ENCODE data around the gene CEP290.
A peak's percentile ranks its signal among the peaks of the same experiment; 100 is the strongest.

CEP290 gene

GRCh38 chr12:88141774-88142609, at the start of gene CEP290, which contains the start of gene TMTC3:
CEP290 (minus strand) TSS chr12:88142088; CDS start chr12:88141307, 781 bp downstream.
TMTC3 (plus strand) TSS chr12:88142307; CDS start chr12:88148316, 6,009 bp downstream.
- DNase-seq (ENCODE audit: low read depth), result peak; percentile 93

GRCh38 chr12:88188180-88188579, 46.3 kb upstream of the CEP290 start:
- no peak for DNase-seq (ENCODE audit: low read depth)

GRCh38 chr12:88187571-88187970, 45.7 kb upstream of the CEP290 start:
- no peak for DNase-seq (ENCODE audit: low read depth)

DNA sequence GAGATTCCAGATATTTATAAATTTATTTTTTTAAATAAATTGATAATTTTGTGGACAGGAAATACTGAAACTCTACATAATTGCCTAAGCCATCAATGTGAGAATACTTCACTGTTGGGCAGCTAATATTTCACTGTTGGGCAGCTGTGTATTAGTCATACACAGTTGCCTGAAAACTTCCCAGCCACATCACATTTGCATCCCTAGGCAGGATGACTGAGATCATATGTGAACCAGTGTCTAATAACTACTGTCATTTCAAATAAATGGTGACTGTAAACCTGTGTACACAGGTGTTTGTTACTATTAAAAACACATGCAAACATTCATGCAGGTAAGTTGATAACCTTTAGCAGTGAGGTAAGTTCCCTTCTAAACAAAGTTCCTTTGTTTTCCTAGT, 44.1 kb upstream of the CEP290 start:
- DNase-seq (ENCODE audit: low read depth), result no peak

DNA sequence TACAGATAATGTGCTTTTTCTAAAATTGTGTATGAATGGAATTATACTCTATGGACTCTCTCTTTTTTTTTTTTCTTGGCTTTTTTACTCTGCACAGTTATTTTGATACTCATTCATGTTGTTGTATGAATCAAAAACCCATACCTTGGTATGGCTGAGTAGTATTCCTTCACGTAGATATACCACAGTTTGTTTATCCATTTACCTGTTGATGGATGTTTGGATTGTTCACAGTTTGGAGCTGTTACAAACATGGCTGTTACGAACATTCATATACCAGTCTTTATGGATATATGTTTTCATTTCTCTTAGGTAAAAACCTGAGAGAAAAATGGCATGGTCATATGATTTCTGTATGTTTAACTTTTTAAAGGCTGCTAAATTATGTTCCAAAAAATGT, 43.4 kb upstream of the CEP290 start:
- DNase-seq (ENCODE audit: low read depth), result no peak

DNA sequence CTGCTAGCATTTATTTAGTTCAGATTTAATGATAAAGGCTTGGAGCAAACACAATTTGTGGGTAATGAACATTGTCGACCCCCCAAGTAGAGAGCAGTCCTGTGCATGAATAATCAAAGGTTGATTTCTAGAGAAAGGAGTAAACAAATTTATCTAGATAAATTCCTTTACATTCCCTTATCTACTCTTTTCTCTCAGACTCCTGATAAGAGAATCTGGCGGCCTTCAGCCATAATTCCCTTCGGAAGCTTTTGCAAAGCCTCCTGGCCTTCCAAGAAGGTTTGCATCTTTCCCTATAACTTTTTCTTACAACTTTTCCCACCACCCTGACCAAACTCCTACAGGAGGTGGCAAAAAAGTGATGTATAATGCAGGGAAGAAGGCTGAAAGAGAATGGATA, 42.3 kb upstream of the CEP290 start:
- no peak for DNase-seq (ENCODE audit: low read depth)

GRCh38 chr12:88182416-88182815, 40.5 kb upstream of the CEP290 start:
- no peak for DNase-seq (ENCODE audit: low read depth)

- DNase-seq (ENCODE audit: low read depth), result no peak
Observed at GRCh38 chr12:88181881-88182280, 40.0 kb upstream of the CEP290 start.

- DNase-seq (ENCODE audit: low read depth), result no peak
Observed at GRCh38 chr12:88179436-88180014, 37.6 kb upstream of the CEP290 start.

GRCh38 chr12:88175544-88175943, 33.7 kb upstream of the CEP290 start:
- DNase-seq (ENCODE audit: low read depth), result no peak

GRCh38 chr12:88172844-88173407, 31.0 kb upstream of the CEP290 start:
- no peak for DNase-seq (ENCODE audit: low read depth)

DNA sequence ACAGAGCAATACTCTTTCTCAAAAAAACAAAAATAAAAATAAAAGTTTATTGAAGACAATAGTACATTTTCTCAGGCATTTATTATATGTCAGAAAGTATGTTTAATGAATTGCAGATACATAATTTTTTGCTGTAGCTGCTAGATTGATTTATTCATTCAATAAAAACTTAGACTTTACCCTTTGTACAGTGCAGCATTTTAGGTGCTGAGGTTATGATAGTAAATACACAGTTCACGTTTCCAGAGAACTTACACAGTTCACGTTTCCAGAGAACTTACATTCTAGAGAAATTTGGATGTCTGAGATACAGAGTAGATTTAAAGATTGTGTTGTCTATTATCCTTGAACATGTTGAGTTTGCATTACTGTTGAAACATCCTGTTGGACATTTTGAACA, 25.5 kb upstream of the CEP290 start:
- DNase-seq (ENCODE audit: low read depth), result no peak

DNA sequence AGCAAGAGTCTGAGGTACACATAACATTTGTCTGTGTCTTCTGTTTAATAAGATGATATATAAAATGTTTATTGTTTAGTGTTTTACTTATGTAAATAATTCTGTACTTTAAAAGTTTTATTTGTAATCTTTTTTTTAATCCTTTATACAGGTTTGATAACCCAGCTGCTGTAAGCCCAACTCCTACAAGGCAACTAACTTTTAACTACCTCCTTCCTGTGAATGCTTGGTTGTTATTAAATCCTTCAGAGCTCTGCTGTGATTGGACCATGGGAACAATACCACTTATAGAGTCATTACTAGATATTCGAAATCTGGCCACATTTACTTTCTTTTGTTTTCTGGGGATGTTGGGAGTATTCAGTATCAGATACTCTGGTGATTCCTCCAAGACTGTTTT, 24.3 kb upstream of the CEP290 start:
- DNase-seq (ENCODE audit: low read depth), result no peak

DNA sequence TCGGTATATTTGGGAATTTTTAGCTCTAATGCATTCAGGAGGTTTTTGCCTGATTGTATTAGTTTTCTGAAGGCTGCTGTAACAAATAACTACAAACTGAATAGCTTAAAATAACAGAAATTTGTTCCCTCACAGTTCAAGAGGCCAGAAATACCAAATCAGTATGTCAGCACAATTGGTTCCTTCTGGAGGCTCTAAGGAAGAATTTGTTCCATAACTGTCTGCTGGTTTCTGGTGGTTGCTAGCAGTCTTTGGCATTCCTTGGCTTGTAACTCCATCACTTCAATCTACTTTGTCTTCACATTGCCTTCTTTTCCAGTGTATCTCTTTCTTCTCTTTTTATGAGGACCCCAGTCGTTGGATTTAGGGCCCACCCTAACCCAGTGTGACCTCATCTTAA, 21.5 kb upstream of the CEP290 start:
- no peak for DNase-seq (ENCODE audit: low read depth)

DNA sequence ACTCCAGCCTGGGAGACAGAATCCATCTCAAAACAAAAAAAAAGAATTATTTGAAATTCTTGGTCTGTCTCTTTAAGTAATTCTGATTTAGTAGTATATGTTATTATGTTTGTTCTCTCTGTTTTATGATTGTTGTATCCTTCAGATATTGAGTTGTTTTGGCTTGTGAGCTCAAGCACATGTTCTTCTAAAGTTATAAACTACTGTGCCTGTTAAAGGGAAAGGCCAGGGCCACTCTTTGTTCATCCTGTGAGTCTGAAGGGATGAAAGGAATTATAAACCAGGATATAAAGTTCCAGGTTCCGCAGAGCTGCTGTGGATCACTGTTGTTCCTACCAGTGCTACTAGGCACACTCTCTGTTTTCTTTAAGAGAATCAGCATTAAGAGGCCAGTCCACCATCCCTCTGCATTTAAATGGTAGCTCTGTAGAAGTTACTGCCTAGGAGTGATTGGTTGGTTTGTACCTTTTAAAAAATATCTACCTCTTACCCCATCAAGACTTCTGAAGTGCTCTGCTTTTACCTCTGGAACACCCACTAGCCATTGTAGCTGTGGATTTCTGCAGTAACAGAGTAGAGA, 14.3 kb upstream of the CEP290 start:
- no peak for DNase-seq (ENCODE audit: low read depth)

DNA sequence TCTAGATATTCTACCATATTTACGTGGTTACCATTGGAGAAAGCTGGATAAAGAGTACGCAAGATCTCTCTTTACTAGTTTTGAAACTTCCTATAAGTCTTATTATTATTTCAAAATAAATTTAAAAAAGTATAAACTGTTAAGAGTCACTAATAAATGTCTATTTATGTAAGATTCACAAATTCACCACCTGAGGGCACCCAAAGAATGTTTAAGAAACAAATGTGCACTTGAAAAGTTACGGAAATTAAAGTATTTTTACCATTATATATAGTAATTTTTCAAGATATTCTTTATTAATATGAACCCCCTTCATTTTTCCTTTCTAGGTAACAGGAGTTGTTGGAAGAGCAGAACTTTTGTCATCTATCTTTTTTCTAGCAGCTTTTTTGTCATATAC, 12.1 kb upstream of the CEP290 start:
- no peak for DNase-seq (ENCODE audit: low read depth)

GRCh38 chr12:88150063-88150462, 8.2 kb upstream of the CEP290 start:
- DNase-seq (ENCODE audit: low read depth), result no peak

DNA sequence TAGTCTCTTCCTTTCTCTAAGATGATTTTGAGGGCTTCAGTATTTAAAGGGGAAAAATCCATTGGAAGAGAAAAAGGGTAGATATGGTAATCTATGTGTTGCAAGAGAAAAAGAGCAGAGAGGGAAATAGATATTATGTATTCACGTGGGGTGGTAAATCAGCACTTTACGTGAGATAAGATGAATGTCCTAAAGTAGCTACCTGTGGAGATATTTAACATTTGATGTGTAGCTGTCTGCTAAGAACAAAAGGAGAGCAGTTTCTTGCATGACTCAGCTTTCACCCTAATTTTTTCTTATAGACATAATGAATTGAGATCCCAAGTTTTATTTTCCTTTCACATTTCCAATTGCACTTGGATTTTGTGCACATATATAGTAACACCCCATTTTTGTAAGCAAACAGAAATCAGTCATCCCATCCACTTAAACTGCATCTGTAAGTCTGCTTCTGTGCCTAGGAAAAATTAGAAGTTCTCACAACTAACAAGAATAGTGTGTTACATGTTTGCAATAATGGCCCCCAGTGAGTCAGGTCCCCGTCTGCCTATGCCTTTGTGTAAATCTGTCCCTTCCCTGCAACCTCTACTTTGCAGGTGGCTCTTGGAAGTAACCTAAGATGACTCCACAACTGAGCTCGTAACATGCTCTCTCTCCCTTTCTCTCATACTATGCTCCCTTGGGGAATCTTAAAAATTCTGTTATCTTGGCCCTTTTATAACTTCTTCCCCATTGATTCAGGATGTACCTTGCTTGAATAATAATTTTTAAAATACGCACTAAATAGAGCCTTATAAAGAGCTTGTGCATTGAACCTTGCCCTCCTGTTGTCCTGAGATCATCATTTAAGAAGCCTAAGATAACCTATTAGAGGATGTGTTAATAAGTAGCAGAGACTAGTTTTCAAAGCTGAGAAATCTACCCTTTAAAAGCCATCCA, 3.9 kb upstream of the CEP290 start:
- DNase-seq (ENCODE audit: low read depth), result no peak

GRCh38 chr12:88144546-88145468, 2.9 kb upstream of the CEP290 start:
- no peak for DNase-seq (ENCODE audit: low read depth)

- DNase-seq (ENCODE audit: low read depth), result no peak
Observed at GRCh38 chr12:88144037-88144436, 2.1 kb upstream of the CEP290 start.

GRCh38 chr12:88142610-88142991, 713 bp upstream of the CEP290 start:
- no peak for DNase-seq (ENCODE audit: low read depth)

Data from T-helper 22 cell (primary cell).